ENCODE results near the gene PTPRA. TPM values are rescaled to one million over a fixed set of nuclear protein-coding genes. Genes with fewer than 3 reads are reported as not detected.

Gene PTPRA
- total and polyA plus RNA-seq, 2 of the 8 experiments (the other 6 are each of a cell fraction or from before 2014, with no cell fraction given), result 47.7 to 51.3 TPM

DNA sequence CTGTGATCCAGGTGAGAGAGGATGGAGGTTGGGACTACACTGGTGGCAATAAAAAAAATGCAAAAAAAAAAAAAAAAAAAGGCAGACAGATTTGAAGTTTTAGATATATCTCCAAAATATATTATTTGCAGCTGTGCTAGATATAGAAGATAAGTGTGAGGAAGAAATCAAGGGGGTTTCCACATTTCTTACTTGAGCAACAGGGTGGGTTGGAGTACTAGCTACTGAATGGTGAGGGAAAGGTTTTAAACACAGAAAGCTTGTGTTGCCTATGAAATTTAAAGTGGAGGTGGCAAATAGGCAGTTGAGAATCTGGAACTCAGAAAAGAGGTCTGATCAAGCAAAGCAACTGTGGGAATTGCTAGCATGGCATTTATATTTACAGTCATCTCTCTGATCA is 110.2 kb downstream of the PTPRA start:
- no peaks in the 10 kb centered on the region for H3K9me3 ChIP-seq (ENCODE audit: insufficient read depth in 2 of 2, low read depth in 1 of 2, low read length in 1 of 2)
- no peaks in the 10 kb centered on the region; a peak in 1 of 7 replicates for H3K4me1 ChIP-seq (replicated peaks in 1 of 4; ENCODE audit: control insufficient read depth in 3 of 4, insufficient read depth in 4 of 4, low read length in 3 of 4)
- H3K4me3 ChIP-seq (ENCODE audit: extremely low read depth in 1 of 4, insufficient read depth in 2 of 4, low read depth in 3 of 4, low read length in 4 of 4), result no peak overlapping the region
- H3K27me3 ChIP-seq (replicated peaks in 1 of 4; ENCODE audit: control insufficient read depth in 3 of 4, extremely low read depth in 1 of 4, insufficient read depth in 3 of 4, low read length in 3 of 4), result no peaks in the 10 kb centered on the region
- ChIA-PET POLR2A (ENCODE audit: partially characterized antibody) (interaction anchor here (1.6 kb wide), 1 partner anchor 111 kb away, joined by 5 read pairs; no protein-coding TSS in a partner anchor), CTCF (ENCODE audit: partially characterized antibody) (interaction anchor here (0.9 to 1.6 kb wide), 4 partner anchors 54 to 228 kb away, joined by 3 to 4 read pairs (median 4); no protein-coding TSS in a partner anchor)
- H3K27ac ChIP-seq (ENCODE audit: low read depth, low read length), result no peak overlapping the region
- H3K23ac ChIP-seq (ENCODE audit: insufficient read length), result no peak overlapping the region
- no peak overlapping the region for H2BK120ac ChIP-seq (replicated peaks; ENCODE audit: low read depth, low read length)
- H3K56ac ChIP-seq (replicated peaks; ENCODE audit: insufficient read length, low read depth, low read length), result no peak overlapping the region
- no peak overlapping the region for H2BK15ac ChIP-seq (ENCODE audit: low read length)
- H3K14ac ChIP-seq (ENCODE audit: insufficient read length), result no peak overlapping the region
- DNase-seq (ENCODE audit: low read depth in 1 of 2, low spot score in 2 of 2) (no peak), FAIRE-seq (no peak)
- no peaks in the 10 kb centered on the region for H3K79me2 ChIP-seq (ENCODE audit: control insufficient read depth in 1 of 2, insufficient read depth in 2 of 2, low read length in 2 of 2)
- no peak overlapping the region for H3K4me2 ChIP-seq (ENCODE audit: insufficient read depth in 1 of 2, low read depth in 2 of 2, low read length in 2 of 2)
- TF ChIP-seq NRF1 (IDR thresholded peaks at IDR 0.05; ENCODE audit: low read depth, low read length), result no peak
- no peak for TF ChIP-seq KDM4A (IDR thresholded peaks at IDR 0.05; ENCODE audit: low read depth, low read length, severe bottlenecking)
- no peak for TF ChIP-seq EGR1 (IDR thresholded peaks at IDR 0.05; ENCODE audit: borderline replicate concordance, low read depth, low read length)
- no peak for TF ChIP-seq POLR2AphosphoS5 (IDR thresholded peaks at IDR 0.05; ENCODE audit: low read depth, low read length)
- TF ChIP-seq RBBP5 (IDR thresholded peaks at IDR 0.05; ENCODE audit: borderline replicate concordance, low read depth, low read length), result no peak
- no peak for TF ChIP-seq PHF8 (conservative IDR thresholded peaks at IDR 0.05; ENCODE audit: low read depth, low read length)
- TF ChIP-seq SIX5 (IDR thresholded peaks at IDR 0.05; ENCODE audit: low read depth, low read length), result no peak
- no peak for TF ChIP-seq RFX5 (IDR thresholded peaks at IDR 0.05; ENCODE audit: borderline replicate concordance, low read depth, low read length)
- TF ChIP-seq JUN (IDR thresholded peaks at IDR 0.05; ENCODE audit: low read depth, low read length), result no peak
- TF ChIP-seq SIN3A (conservative IDR thresholded peaks at IDR 0.05 in 1 of 2, IDR thresholded peaks at IDR 0.05 in 1 of 2; ENCODE audit: low read depth in 1 of 2, low read length in 2 of 2), result no peak
- no peak for TF ChIP-seq KDM1A (IDR thresholded peaks at IDR 0.05; ENCODE audit: borderline replicate concordance, low read length)
- no peak for TF ChIP-seq CBX5 (IDR thresholded peaks at IDR 0.05; ENCODE audit: low read depth, low read length)
- TF ChIP-seq USF2 (IDR thresholded peaks at IDR 0.05; ENCODE audit: low read length), result no peak
- TF ChIP-seq CEBPB (IDR thresholded peaks at IDR 0.05; ENCODE audit: low read depth, low read length), result no peak
- no peak for TF ChIP-seq SP4 (IDR thresholded peaks at IDR 0.05; ENCODE audit: low read length)
- no peak overlapping the region for H2AK5ac ChIP-seq (ENCODE audit: low read depth, low read length)
- no peak overlapping the region for H4K8ac ChIP-seq (ENCODE audit: extremely low read depth, insufficient read depth, low read length)
- H3K4ac ChIP-seq (replicated peaks; ENCODE audit: insufficient read length, low read depth, low read length), result no peak overlapping the region
- peaks cover 4 to 6% of the 10 kb centered on the region in 2 experiments for H4K20me1 ChIP-seq (replicated peaks in 1 of 2; ENCODE audit: control insufficient read depth in 1 of 2, insufficient read depth in 2 of 2, low read length in 2 of 2)
- peaks cover 0 to 21% (median 9%) of the 10 kb centered on the region in 4 experiments; a peak in 5 of 8 replicates for H3K36me3 ChIP-seq (ENCODE audit: control insufficient read depth in 2 of 4, insufficient read depth in 4 of 4, low read length in 3 of 4)
- H2AFZ ChIP-seq (ENCODE audit: low read length), result no peak overlapping the region
- H2BK20ac ChIP-seq (ENCODE audit: low read length), result no peak overlapping the region
- no peak overlapping the region for H3K9ac ChIP-seq (replicated peaks in 1 of 4; ENCODE audit: extremely low read depth in 1 of 4, low read depth in 3 of 4, low read length in 3 of 4)
- no peaks in the 10 kb centered on the region for H3K23me2 ChIP-seq (ENCODE audit: low read depth, low read length)
- H2BK12ac ChIP-seq (ENCODE audit: low read depth, low read length), result no peak overlapping the region
- no peak overlapping the region for H4K5ac ChIP-seq (ENCODE audit: insufficient read length, low read depth, low read length)
- H3K79me1 ChIP-seq (ENCODE audit: low read depth, low read length), result no peaks in the 10 kb centered on the region
- no peak overlapping the region for H2BK5ac ChIP-seq (ENCODE audit: low read depth, low read length)
- H3K18ac ChIP-seq (ENCODE audit: extremely low read depth, low read length), result no peak overlapping the region
- no peak overlapping the region for H4K91ac ChIP-seq (replicated peaks; ENCODE audit: insufficient read length, low read length)
